ENCODE data around the gene PTGR2.
"Not testable (repeated sequence)": the region's sequence is repeated elsewhere in the genome, so short reads cannot be mapped to it uniquely, and the experiment has no call there.

The PTGR2 gene

GRCh38 chr14:73886449-73887317 is 35.1 kb downstream of the PTGR2 start, which contains the start of gene ZNF410:
Gene ZNF410, plus strand, starts transcription at chr14:73886859. Its CDS starts 5,317 bp downstream, at chr14:73892176.
- DNase-seq (ENCODE audit: low read depth in 1 of 2, low spot score in 1 of 2): peak; percentile 62 to 84

DNA sequence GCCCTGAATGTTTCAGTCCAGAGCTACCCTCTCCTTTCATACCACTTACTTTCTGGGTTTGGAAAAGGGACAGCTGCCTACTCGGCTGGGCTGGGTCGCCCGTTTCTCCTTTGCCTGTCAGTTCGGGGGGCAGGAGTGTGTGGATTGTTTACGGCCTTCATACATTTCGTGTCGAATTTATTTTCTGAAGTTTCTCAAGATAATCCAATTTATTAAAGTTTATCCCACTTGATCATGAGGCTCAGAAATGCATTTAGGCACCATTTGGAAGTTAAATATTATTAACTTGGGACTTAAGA is 35.6 kb downstream of the PTGR2 start:
- no peak for DNase-seq (ENCODE audit: low read depth in 1 of 2, low spot score in 1 of 2)

DNA sequence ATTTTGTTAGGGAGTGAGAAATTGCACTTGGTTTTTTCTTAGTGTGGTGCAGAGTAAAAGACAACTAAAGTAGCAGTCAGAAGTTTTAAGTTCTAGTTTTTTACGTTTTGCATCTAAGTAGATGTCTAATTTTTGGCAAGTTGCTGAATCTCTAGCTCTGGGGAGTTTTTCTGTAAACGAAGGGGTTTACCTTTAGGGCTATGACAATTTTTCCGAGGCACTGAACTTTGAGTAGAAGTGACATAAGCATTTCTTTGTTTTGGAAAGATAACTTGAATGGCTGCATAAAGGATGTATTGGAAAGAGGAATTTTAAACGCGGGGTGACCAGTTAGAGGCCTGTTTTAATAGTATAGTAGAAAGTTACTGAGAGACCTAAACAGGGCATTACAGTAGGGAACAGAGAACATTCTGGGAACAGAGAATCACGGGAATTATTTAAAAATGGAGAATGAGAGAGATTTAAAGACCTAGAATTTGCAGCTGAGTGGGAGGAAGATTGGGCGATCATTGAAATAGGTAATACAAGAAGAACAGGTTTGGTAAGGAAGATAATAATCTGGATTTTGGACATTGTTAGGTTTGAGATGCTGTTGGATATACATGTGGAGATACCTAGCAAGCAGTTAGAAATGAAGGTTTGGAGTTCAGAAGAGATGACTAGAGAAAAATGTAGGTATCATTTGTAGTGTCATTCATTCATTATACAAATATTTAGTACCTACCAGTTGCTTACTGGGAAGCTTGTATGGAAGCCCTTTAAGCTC is 36.2 kb downstream of the PTGR2 start:
- DNase-seq (ENCODE audit: low read depth in 1 of 2, low spot score in 1 of 2): no peak

GRCh38 chr14:73888460-73888725 is 36.8 kb downstream of the PTGR2 start:
- DNase-seq (ENCODE audit: low read depth in 1 of 2, low spot score in 1 of 2): no peak

DNA sequence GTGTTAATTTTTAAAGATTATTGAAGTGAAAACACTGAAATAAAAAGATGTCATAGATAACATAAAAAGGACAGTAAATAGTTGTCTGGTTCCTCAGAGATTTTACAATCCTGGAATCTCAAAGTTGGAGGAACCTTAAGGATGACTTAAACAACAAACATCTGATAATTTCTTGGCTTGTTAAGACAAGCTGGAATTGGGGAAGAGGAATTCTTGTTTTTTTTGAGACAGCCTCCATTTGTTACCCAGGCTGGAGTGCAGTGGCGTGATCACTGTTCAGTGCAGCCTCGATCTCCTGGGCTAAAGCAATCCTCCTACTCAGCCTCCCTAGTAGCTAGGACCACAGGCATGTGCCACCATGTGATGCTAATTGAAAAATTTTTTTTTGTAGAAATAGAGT is 37.3 kb downstream of the PTGR2 start:
- DNase-seq (ENCODE audit: low read depth in 1 of 2, low spot score in 1 of 2): no peak

GRCh38 chr14:73889376-73889775 is 37.7 kb downstream of the PTGR2 start:
- no peak for DNase-seq (ENCODE audit: low read depth in 1 of 2, low spot score in 1 of 2)

GRCh38 chr14:73894180-73894687 is 42.6 kb downstream of the PTGR2 start:
- not testable (repeated sequence) for DNase-seq (ENCODE audit: low read depth in 1 of 2, low spot score in 1 of 2)

- no peak for DNase-seq (ENCODE audit: low read depth in 1 of 2, low spot score in 1 of 2)
These were observed 44.3 kb downstream of the PTGR2 start for GRCh38 chr14:73895939-73896338.

- DNase-seq (ENCODE audit: low read depth in 1 of 2, low spot score in 1 of 2): no peak
These were observed 44.9 kb downstream of the PTGR2 start for GRCh38 chr14:73896521-73896920.

DNA sequence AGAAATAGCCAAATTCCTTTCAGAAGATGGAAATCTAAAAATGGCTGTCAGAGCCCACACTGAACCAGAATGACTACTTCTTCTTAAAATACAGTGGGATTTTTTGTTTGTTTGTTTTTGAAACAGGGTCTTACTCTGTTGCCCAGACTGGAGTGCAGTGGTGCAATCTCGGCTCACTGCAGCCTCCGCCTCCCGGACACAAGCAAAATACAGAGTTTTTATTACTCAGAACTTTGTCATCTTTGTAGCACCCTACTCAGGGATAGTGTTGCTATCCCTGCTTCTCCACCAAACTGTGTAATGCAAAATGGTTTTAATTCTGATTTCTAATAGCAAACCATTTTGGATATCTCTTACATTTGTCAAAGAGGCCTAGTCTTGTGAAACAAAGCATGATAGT is 51.4 kb downstream of the PTGR2 start:
- DNase-seq (ENCODE audit: low read depth in 1 of 2, low spot score in 1 of 2): no peak

GRCh38 chr14:73909681-73910080 is 58.0 kb downstream of the PTGR2 start:
- no peak for DNase-seq (ENCODE audit: low read depth in 1 of 2, low spot score in 1 of 2)

GRCh38 chr14:73913256-73913655 is 61.6 kb downstream of the PTGR2 start:
- no peak for DNase-seq (ENCODE audit: low read depth in 1 of 2, low spot score in 1 of 2)

DNA sequence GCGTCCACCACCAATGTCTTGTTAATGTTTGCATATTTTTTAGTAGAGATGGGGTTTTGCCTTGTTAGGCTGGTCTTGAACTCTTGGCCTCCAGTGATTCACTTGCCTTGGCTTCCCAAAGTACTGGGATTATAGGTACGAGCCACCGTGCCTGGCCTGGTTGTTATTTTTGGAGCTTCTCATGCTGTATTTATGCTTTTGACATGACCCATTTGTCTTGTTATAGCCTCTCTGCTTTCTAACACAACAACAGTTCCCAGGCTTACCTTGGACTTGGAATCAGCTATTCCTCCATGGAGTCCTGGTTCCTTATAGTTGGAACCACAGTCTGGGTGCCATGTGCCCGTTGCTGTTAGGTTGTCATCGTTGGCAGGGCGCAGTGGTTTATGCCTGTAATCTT is 64.7 kb downstream of the PTGR2 start:
- no peak for DNase-seq (ENCODE audit: low read depth in 1 of 2, low spot score in 1 of 2)

GRCh38 chr14:73919457-73919856 is 67.8 kb downstream of the PTGR2 start:
- not testable (repeated sequence) for DNase-seq (ENCODE audit: low read depth in 1 of 2, low spot score in 1 of 2)

- no peak for DNase-seq (ENCODE audit: low read depth in 1 of 2, low spot score in 1 of 2)
These were observed 72.7 kb downstream of the PTGR2 start for GRCh38 chr14:73924337-73924736.
